Measurements from ENCODE around the gene PTTG2. TPM values are rescaled to one million over a fixed set of nuclear protein-coding genes. Genes with fewer than 3 reads are reported as not detected.

Gene PTTG2
- total RNA-seq, 3 donors from 2014 or later (not counting 1 experiment from before 2014, with no cell fraction given), result 0.82 to 1.5 (median 1.2) TPM

DNA sequence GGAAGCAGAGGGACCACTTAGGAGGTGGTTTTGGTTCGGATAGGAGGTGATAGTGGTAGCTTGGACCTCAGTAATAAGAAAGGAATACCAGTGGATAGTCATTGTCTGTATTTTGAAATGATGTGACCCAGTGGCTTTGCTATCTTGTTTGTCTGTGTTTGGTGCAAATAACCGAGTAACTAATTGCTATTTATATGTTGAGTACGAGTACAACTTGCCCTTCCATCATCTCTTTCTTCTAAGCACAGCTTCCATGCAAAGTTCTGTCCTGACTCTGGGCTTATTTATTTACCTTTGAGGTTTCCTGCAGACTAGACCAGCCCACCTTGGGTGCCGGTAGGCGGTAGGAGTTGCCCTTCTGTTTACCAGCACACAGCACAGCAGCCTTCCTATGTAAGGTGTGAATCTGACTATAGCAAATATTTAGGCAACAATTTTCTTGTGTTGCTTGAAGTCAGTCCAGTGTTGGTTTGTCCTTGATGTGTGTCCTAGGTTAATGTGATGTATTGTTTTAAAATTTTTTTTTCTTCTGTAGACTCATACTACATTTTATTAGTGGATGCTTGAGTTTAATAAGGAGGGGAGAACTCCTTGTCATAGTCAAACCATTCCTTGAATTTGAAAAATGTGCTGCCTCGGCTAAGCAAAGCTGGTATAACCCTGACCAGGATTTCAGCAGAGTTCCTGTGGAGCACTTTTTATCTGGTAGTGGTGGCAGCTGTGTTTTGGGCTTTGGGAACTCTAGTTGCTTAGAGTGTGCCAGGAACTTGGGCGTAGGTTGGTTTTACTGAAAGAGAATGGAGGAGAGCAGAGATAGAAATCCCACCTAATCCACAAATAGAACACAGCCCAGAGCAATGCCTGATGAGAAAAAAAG lies 21.9 kb downstream of the PTTG2 start:
- no peaks in the 10 kb centered on the region for H3K9me3 Mint-ChIP-seq
- H3K9me3 ChIP-seq (ENCODE audit: control insufficient read depth, insufficient read depth, low read length), result no peaks in the 10 kb centered on the region
- no peak for ATAC-seq
- H3K4me3 Mint-ChIP-seq, result no peak overlapping the region
- H3K27ac ChIP-seq (ENCODE audit: low read length), result no peak overlapping the region
- H3K27me3 Mint-ChIP-seq (ENCODE audit: low read depth in 2 of 2), result no peaks in the 10 kb centered on the region
- TF ChIP-seq, protein P1, sequence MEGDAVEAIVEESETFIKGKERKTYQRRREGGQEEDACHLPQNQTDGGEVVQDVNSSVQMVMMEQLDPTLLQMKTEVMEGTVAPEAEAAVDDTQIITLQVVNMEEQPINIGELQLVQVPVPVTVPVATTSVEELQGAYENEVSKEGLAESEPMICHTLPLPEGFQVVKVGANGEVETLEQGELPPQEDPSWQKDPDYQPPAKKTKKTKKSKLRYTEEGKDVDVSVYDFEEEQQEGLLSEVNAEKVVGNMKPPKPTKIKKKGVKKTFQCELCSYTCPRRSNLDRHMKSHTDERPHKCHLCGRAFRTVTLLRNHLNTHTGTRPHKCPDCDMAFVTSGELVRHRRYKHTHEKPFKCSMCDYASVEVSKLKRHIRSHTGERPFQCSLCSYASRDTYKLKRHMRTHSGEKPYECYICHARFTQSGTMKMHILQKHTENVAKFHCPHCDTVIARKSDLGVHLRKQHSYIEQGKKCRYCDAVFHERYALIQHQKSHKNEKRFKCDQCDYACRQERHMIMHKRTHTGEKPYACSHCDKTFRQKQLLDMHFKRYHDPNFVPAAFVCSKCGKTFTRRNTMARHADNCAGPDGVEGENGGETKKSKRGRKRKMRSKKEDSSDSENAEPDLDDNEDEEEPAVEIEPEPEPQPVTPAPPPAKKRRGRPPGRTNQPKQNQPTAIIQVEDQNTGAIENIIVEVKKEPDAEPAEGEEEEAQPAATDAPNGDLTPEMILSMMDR (IDR thresholded peaks at IDR 0.05), result no peak
- H3K27me3 ChIP-seq (ENCODE audit: control insufficient read depth, insufficient read depth, low read length), result no peaks in the 10 kb centered on the region
- peaks cover 18% of the 10 kb centered on the region for H3K4me1 ChIP-seq (ENCODE audit: control insufficient read depth, insufficient read depth, low read length)
- H3K27ac Mint-ChIP-seq, result no peak overlapping the region
- intact Hi-C loops (cut with micrococcal nuclease), result no loop called here
- no peaks in the 10 kb centered on the region for H3K36me3 ChIP-seq (ENCODE audit: control insufficient read depth, insufficient read depth, low read length)
- WGBS (ENCODE audit: insufficient coverage), result 60% methylated on average over 6 of the region's 7 CpGs
- DNase-seq, result no peak
- H3K36me3 Mint-ChIP-seq, result no peaks in the 10 kb centered on the region
- H3K4me3 ChIP-seq (ENCODE audit: low read length), result no peak overlapping the region
- H3K4me1 Mint-ChIP-seq, result peaks cover 25 to 35% of the 10 kb centered on the region in 2 donors

DNA sequence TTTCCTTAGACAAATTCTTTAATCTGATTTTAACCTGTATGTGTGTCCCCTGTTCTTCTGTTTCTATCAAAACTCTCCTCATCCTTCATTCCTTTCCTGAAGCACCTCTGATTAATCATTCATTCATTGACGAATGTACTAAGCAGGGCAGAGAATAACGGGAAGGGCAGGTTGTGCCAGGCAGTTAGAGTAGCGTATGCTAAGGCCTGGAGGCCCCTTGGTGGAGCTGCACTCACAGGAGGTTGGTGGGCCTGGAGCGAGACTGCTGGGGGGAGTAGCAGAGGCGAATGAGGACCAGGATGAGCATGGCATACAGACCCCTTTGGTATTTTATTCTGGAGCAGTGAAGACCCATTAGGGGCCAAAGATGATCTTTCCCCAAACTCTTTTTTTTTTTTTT lies 22.5 kb downstream of the PTTG2 start:
- Mint-ChIP-seq H3K36me3 (no peaks in the 10 kb centered on the region), H3K27me3 (ENCODE audit: low read depth in 2 of 2) (no peaks in the 10 kb centered on the region), H3K27ac (no peak overlapping the region), H3K4me1 (peaks cover 24 to 35% of the 10 kb centered on the region in 2 donors), H3K4me3 (no peak overlapping the region), H3K9me3 (no peaks in the 10 kb centered on the region)
- H3K27ac ChIP-seq (ENCODE audit: low read length), result no peak overlapping the region
- WGBS (ENCODE audit: insufficient coverage), result 94% methylated on average over 5 of the region's 5 CpGs
- DNase-seq, result no peak
- no peaks in the 10 kb centered on the region for H3K36me3 ChIP-seq (ENCODE audit: control insufficient read depth, insufficient read depth, low read length)
- peaks cover 18% of the 10 kb centered on the region for H3K4me1 ChIP-seq (ENCODE audit: control insufficient read depth, insufficient read depth, low read length)
- no peaks in the 10 kb centered on the region for H3K9me3 ChIP-seq (ENCODE audit: control insufficient read depth, insufficient read depth, low read length)
- H3K27me3 ChIP-seq (ENCODE audit: control insufficient read depth, insufficient read depth, low read length), result no peaks in the 10 kb centered on the region
- TF ChIP-seq, protein P1 (IDR thresholded peaks at IDR 0.05), result no peak
- ATAC-seq, result no peak
- intact Hi-C loops (cut with micrococcal nuclease), result no loop called here
- H3K4me3 ChIP-seq (ENCODE audit: low read length), result no peak overlapping the region

DNA sequence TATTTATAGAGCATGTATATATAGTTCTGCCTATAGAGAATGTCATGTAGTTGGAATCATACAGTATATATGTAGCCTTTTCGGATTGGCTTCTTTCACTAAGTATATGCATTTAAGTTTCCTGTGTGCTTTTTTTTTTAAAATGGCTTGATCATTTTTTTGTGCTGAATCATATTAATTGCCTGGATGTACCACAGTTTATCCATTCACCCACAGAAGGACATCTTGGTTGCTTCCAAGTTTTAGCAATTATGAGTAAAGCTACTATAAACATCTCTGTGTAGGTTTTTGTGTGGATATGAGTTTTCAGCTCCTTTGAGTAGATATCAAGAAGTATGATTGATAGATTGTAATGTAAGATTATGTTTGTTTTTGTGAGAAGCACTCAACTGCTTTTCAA lies 23.8 kb downstream of the PTTG2 start:
- no peak overlapping the region for H3K4me3 ChIP-seq (ENCODE audit: low read length)
- ATAC-seq (no peak), DNase-seq (no peak)
- Mint-ChIP-seq H3K9me3 (no peaks in the 10 kb centered on the region), H3K4me3 (no peak overlapping the region), H3K27me3 (ENCODE audit: low read depth in 2 of 2) (no peaks in the 10 kb centered on the region), H3K36me3 (no peaks in the 10 kb centered on the region), H3K4me1 (peaks cover 15 to 26% of the 10 kb centered on the region in 2 donors), H3K27ac (no peak overlapping the region)
- TF ChIP-seq, protein P1 (IDR thresholded peaks at IDR 0.05), result no peak
- intact Hi-C loops (cut with micrococcal nuclease), result no loop called here
- no peaks in the 10 kb centered on the region for H3K9me3 ChIP-seq (ENCODE audit: control insufficient read depth, insufficient read depth, low read length)
- no peaks in the 10 kb centered on the region for H3K27me3 ChIP-seq (ENCODE audit: control insufficient read depth, insufficient read depth, low read length)
- 100% methylated on average over 1 of the region's 1 CpG for WGBS (ENCODE audit: insufficient coverage)
- H3K36me3 ChIP-seq (ENCODE audit: control insufficient read depth, insufficient read depth, low read length), result peaks cover 2% of the 10 kb centered on the region
- no peak overlapping the region for H3K27ac ChIP-seq (ENCODE audit: low read length)
- H3K4me1 ChIP-seq (ENCODE audit: control insufficient read depth, insufficient read depth, low read length), result peaks cover 9% of the 10 kb centered on the region
